ENCODE results near the gene BRD7.

The BRD7 gene

GRCh38 chr16:50389900-50390299 is 21.1 kb upstream of the BRD7 start:
- no peak for DNase-seq (ENCODE audit: low read depth)

DNA sequence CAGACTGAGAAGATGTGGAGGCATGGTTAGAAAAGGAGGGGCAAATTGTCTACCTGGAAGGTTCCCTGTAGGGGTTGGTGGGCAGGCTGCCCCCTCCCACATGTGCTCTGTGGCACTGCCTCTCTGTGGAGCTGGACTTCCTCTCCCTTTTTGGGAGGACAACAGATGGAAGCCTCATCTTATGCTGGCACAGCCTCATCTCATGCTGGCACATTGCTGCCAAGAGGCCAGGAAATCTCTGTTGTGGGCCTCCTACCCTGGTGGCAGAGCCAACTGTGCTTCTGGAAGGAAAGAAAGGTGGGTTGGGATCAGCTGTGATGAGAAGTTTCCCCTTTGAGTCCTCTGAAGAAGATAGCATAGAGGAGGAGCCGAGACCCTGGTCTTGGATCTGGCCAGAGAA is 19.7 kb upstream of the BRD7 start:
- DNase-seq (ENCODE audit: low read depth), result no peak

GRCh38 chr16:50386774-50387173 is 18.0 kb upstream of the BRD7 start:
- no peak for DNase-seq (ENCODE audit: low read depth)

- no peak for DNase-seq (ENCODE audit: low read depth)
These were observed 17.4 kb upstream of the BRD7 start for GRCh38 chr16:50386139-50386538.

GRCh38 chr16:50384500-50385135 is 15.8 kb upstream of the BRD7 start:
- DNase-seq (ENCODE audit: low read depth), result no peak

DNA sequence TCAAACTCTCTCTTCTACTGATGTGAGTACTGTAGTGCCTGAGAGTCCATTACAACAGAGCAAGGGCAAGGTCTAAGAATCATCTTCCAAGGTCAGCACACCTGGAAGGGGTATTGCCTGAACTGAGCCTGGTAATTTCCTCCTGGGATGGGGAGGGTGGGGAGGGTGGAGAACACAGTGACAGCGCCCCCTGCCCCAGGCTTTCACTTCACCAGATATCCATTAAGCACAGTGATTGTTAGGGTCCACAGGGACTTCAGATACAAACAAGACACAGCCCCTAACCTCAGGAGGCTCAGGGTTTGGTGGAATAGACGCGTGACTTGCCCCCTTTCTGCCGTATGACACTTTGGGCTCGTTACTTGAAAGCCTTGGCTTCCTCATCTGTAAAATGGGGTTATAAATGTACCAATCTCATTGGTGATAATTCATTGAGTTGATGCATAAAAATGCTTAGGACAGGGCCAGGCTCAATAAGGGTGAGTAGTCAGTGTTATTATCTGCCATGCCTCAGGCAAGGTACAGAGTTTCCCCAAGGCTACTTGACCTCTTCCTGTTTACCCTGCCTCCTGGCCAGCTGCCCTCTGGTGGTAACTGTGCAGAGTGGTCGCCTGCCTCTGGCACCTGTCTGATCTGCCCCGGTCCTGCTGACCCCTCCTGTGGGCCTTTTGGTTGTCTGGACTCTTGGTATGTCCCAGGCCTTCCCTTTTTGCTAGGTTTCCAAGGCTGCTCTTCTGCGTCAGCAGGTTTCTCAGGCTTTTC is 13.1 kb upstream of the BRD7 start:
- DNase-seq (ENCODE audit: low read depth), result no peak

DNA sequence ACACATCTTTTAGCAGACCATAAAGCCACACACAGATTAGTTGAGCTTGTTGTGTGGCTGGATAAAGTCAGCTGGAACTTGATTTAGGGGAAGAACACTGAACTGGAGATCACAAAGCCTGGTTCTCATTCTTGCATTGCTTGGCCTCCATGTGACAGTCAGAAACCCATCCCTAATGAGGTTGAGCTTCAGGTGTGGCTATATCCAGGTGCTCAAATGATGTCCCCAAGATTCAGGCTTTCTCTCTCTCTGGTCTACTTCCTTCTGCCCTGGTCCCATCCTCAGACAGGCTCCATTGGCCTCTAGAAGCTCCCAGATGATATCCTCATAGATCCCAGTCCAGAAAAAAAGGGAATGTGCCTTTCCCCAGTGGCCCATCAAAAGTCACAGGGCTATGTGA is 9.6 kb upstream of the BRD7 start:
- DNase-seq (ENCODE audit: low read depth), result no peak

DNA sequence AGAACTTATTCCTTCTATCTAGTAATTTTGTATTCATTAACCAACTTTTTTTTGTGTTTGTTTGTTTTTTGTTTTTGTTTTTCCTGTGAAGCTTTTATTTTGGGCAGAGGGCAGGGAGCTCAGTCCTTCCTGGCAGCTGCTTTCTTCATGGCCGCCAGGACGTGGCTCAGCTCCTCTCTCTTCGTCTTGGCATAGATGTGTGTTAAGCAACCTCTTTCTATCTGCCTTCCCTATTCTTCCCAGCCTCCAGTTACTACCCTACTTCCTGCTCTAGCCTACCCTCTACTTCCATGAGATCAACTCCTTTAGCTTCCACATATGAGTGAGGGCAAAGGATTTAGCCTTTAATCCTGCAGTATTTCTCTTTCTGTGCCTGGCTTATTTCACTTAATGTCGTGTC is 8.2 kb upstream of the BRD7 start:
- DNase-seq (ENCODE audit: low read depth), result no peak

- DNase-seq (ENCODE audit: low read depth), result no peak
These were observed 5.0 kb upstream of the BRD7 start for GRCh38 chr16:50373780-50374179.

DNA sequence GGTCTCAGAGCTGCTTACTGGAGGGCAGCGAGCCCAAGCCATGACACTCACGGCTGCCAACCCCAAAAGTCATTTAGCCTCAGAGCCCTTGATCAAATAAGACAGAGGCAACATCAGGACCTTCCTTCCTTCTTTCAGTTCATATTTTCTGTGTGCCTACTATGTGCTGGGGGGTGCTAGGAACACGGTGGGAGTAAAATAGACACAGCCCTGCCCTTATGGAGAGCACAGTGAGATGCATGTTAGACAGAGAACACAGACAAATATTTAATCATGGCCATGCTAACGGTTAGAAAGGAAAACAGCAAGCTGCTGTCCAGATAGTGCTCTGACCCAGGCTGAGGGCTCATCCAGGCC is 4.5 kb upstream of the BRD7 start:
- no peak for DNase-seq (ENCODE audit: low read depth)

GRCh38 chr16:50372611-50373344 is 4.0 kb upstream of the BRD7 start:
- no peak for DNase-seq (ENCODE audit: low read depth)

- no peak for DNase-seq (ENCODE audit: low read depth)
These were observed 3.3 kb upstream of the BRD7 start for GRCh38 chr16:50371936-50372595.

DNA sequence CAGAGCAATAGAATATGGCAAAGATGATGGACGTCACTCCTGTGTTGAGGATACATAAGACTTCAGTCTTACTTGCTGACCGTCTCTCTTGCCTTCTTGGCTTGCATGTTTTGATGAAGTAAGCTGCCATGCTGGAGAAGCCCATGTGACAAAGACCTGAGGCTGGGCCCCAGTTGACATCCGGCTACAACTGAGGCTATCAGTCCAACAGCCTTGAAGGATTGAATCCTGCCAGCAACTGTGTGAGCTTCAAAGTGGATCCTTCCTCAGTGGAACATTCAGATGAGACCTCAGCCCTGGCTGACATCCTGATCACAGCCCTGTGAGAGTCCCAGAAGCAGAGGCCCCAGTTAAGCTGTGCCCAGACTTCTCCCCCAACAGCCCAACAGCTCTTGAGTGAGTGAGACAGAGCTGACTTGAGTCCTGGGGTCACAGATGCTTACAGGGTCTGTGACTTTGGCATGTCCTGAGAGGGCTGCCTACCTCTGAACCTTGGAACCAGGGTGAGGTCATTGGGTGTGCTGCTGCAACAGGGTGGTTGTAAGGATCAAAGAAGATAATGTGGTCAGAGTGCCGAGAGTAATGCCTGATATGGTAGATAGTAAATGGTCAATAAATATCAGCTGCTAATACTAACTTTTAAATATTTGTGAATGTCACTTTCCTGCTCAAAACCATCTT is 2.4 kb upstream of the BRD7 start:
- no peak for DNase-seq (ENCODE audit: low read depth)

- DNase-seq (ENCODE audit: low read depth), result no peak
These were observed 481 bp upstream of the BRD7 start for GRCh38 chr16:50369133-50369804.

DNA sequence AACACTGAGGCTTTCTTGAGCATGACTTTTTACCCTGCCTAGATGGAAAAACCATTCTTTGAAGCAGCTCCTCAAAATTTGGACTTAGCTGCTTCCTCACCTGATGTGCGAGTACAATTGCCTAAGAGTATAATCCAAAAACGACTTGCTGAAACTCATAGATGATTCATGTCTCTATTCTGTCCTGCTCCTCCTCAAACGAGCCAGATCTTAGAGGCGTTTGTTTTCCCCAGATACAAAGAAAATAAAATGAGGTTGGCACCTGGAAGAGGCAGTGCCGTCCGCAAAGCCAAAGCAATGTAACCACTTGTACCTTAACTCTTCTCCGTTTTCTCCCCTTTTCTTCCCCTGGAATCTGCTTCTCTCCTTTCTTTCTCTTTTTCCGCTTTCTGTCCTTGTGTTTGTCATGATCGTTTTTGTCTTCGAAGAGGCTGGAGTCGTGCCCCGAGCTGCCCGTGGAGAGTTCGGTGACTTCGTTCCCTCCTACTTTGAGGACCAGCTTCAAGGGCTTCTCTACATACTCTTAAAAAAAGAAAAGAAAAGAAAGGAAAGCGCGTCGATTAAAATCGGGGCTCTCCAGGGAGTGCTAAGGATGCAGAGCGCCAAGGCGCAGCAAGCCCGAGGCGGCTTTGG is 895 bp downstream of the BRD7 start:
- DNase-seq (ENCODE audit: low read depth), result no peak

GRCh38 chr16:50365791-50366575 is 2.8 kb downstream of the BRD7 start:
- no peak for DNase-seq (ENCODE audit: low read depth)

DNA sequence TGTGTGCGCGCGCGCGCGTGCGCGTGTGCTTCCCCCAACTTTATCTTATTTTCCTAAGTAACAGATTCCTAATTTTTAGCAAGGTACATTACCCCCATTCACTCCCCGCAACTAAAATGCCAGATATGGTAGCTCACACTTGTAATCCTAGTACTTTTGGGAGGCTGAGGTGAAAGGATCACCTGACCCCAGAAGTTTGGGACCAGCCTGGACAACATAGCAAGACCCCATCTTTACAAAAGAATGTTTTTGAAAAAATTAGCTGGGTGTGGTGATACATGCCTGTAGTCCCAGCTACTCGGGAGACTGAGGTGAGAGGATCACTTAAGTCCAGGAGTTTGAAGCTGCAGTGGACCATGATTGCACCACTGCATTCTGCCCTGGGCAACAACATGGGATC is 5.1 kb downstream of the BRD7 start:
- no peak for DNase-seq (ENCODE audit: low read depth)

DNA sequence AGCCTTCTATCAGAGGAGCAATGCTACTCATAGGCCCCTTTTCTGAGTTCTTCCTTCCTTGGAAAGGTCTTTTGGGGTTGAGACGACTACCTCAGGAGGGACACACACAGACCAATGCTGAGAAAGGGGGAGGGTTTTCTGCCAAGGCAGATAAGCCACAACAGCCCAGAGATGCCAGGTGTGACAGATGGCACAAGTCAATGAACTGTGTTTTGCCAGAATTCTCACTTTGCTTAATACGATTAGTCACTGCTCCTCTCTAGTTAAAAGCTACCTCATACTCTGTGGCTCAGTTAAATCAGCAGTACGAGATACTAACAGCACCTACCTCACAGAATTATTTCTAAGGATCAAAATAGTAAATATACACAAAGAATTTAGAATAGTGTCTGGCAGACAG is 8.0 kb downstream of the BRD7 start:
- DNase-seq (ENCODE audit: low read depth), result no peak

GRCh38 chr16:50360033-50360778 is 8.6 kb downstream of the BRD7 start:
- DNase-seq (ENCODE audit: low read depth), result no peak

GRCh38 chr16:50359626-50360025 is 9.2 kb downstream of the BRD7 start:
- no peak for DNase-seq (ENCODE audit: low read depth)

Measured in activated T-helper 9 cell treated with anti-CD3 and anti-CD28 coated beads, Interleukin-2, amount 50 U/mL, for 16 hours (primary cell).